GM18526 (cell line): ENCODE results near the gene GOLGA6L2.

Experiments used
- POLR2A ChIP-seq: IDR thresholded peaks from 3 replicates; pipeline ENCODE4 v1.6.1; 2011; ENCODE audit not compliant: insufficient read length; ENCODE audit errors: extremely low read depth

The GOLGA6L2 gene

GRCh38 chr15:23395030-23395692, 51.9 kb downstream of the GOLGA6L2 start:
- no peak for TF ChIP-seq POLR2A
